GM19193 (cell line): ENCODE measurements around the gene KIAA1191.

Experiments used
- POLR2A ChIP-seq: IDR thresholded peaks from 4 replicates; pipeline ENCODE4 v1.6.1; 2011; ENCODE audit not compliant: insufficient read depth, insufficient read length; ENCODE audit errors: extremely low read depth

The KIAA1191 gene

DNA sequence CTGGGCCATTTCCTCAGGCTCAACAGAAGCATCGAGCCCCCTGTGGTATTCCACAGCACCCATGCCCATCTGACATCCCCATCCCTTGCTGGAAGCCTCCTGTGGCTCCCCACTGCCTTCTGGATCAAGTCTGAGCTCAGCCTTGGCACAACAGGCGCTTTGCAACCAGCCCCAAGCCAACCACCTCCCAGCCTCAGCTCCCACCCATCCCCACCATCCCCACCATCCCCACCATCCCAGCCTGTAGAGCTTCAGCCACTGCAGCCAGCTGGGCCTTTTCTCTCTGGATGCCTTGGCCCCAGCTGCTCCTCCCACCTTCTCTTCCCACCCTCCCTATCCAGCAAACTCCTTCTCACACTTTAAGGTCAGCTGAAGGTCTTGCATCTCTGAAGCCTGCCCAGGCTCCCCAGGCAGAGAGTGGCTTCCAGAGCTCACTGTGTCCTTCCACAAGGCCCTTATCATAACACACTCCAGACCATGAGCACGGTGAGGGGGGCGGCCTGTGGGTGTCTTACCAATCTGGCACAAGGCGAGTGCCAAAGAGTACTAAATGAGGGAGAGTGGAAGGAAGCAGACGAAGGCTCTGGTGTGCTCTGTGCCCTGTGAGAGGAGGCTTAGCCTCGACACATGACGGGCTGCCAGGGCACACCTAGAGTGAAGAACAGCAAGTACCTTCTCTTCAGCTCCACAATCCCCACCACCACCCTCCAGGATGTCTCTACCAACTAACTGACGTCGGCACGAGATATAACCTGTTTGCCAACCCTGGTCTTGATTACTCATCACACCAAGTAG, 33.5 kb upstream of the KIAA1191 start:
- no peak for TF ChIP-seq POLR2A

- no peak for TF ChIP-seq POLR2A
Observed at GRCh38 chr5:176394096-176394495, 32.5 kb upstream of the KIAA1191 start.

- TF ChIP-seq POLR2A, result no peak
Observed at GRCh38 chr5:176392526-176392925, 31.0 kb upstream of the KIAA1191 start.

GRCh38 chr5:176391999-176392398, 30.4 kb upstream of the KIAA1191 start:
- TF ChIP-seq POLR2A, result no peak

DNA sequence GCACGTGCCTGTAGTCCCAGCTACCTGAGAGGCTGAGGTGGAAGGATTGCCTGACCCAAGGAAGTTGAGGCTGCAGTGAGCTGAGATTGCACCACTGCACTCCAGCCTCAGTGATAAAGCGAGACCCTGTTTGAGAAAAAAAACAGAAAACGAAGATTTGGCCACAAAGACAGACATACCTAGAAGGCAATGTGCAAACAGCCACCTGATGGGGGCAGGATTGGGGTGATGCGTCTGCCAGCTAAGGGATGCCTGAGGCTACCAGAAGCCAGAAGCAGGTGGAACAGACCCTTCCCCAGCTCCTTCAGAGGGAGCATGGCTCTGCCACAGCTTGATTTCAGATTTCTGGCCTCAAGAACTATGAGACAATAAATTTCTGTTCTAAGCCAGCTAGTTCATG, 29.9 kb upstream of the KIAA1191 start:
- TF ChIP-seq POLR2A, result no peak

GRCh38 chr5:176389135-176390123, 27.9 kb upstream of the KIAA1191 start:
- TF ChIP-seq POLR2A, result peak; percentile 82

GRCh38 chr5:176388444-176389134, 27.0 kb upstream of the KIAA1191 start, which contains the start of the genes HIGD2A and NOP16:
TSS of gene HIGD2A (plus strand) at chr5:176388751. CDS start at chr5:176388820, 69 bp downstream.
TSS of gene NOP16 (minus strand) at chr5:176388598. CDS start at chr5:176388539, 59 bp downstream.
- TF ChIP-seq POLR2A, result peak; percentile 71

GRCh38 chr5:176388003-176388443, 26.5 kb upstream of the KIAA1191 start:
- no peak for TF ChIP-seq POLR2A

DNA sequence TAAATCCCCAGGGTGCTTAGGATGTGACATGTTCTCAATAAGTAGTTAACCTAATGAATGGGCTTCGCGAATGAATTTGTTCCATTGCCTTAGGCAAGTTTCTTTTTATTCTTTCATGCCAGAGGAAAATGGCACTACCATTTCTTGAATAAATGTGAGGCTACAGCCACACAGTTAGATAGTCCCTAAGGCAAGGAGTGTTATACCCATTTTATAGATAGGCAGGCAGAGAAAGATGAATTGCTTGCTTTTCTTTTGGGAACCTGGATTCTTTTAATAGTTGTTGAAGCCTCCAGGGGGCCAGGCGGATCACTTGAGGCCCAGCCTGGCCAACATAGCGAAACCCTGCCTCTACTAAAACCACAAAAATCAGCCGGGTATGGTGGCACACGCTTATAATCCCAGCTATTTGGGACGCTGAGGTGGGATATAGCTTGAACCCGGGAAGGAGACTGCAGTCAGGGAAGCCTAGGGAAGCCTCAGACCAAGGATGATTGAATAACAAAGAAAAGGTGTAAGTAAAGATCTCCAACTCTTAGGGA, 25.9 kb upstream of the KIAA1191 start:
- no peak for TF ChIP-seq POLR2A

DNA sequence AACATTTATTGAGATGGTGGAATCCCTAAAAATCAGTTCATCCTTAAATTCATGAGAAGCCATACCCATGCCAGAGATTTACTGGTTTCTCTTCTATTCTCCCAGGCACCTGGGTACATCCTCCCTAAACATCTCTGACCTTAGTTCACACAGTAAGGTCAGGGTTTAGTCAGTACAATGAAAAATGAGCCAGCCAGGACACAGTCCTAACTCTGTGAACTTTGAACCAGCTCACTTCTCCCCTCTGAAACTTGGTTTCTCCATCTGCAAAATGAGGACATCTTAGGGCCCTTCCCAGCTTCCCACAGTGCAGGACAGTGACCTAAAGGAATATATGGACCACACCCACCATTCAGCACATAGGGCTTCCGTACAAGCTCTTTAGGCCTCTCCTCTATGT, 24.9 kb upstream of the KIAA1191 start:
- TF ChIP-seq POLR2A, result no peak

DNA sequence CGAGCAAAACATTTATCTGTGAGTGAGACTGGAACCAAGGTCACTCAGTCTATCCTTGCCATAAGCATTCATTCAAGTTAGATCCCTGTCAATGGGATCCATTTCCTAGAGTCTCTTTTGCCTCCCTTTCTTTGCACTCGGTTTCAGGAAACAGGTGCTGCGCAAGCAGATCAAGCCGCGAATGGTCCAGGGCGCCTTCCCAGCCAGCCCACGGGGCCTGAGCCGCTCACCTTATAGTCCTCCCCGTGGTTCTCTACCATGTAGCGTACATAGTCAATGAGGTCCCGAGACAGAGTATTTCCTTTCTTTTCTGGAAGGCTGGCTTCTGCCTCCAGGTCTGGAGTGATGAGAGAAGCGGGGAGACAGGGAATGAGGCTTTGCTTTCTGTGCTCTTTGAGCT, 23.4 kb upstream of the KIAA1191 start:
- TF ChIP-seq POLR2A, result no peak

GRCh38 chr5:176384366-176384930, 22.9 kb upstream of the KIAA1191 start:
- TF ChIP-seq POLR2A, result no peak

DNA sequence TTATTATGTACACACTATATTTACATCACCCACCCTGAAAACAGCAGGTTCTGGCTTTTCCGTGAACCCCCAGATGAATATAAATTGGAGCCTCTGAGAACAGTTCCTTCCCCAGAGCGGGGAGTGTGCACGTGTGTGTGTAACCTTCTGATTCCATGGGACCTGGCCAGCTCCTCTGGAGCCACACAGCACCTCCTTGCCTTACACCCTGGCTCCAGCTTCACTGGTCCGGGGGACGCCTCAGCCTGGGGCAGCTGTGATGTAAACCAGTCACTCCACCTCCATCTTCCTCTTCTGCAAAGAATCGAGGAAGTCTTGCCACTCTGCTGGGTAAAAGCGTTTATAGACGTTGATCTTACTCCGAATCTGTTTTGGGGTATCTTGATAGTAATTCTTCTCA, 22.4 kb upstream of the KIAA1191 start:
- no peak for TF ChIP-seq POLR2A

GRCh38 chr5:176383248-176383905, 21.8 kb upstream of the KIAA1191 start:
- TF ChIP-seq POLR2A, result no peak

GRCh38 chr5:176382721-176383120, 21.2 kb upstream of the KIAA1191 start:
- TF ChIP-seq POLR2A, result no peak
